C4-2B (cell line): Measurements from ENCODE around the gene NPEPL1.

Experiments used
- CTCF ChIP-seq: fragments of 450-650 bp; conservative IDR thresholded peaks from 2 replicates; pipeline ENCODE4 v1.5.1; 2017; ENCODE audit warnings: mild to moderate bottlenecking
- ZFX ChIP-seq: fragments of 450-650 bp; IDR thresholded peaks from 2 replicates; pipeline ENCODE4 v1.6.1; 2017

- no peak for TF ChIP-seq CTCF
- no peak for TF ChIP-seq ZFX
These were observed 25.5 kb downstream of the NPEPL1 start for GRCh38 chr20:58718121-58718563.
